H1 (cell line): ENCODE data around the gene GATD1. TPM values are rescaled to one million over a fixed set of nuclear protein-coding genes. Genes with fewer than 3 reads are reported as not detected.
A peak's percentile ranks its signal among the peaks of the same experiment; 100 is the strongest.

Experiments used
- CTCF ChIA-PET: fragments of 300-600 bp; sonication (Branson Sonifier 250); formaldehyde crosslinking; loops from one replicate; lab custom pipeline; 2021; ENCODE audit not compliant: partially characterized antibody; lab: Charles Lee
- POLR2A ChIA-PET: fragments of 300-600 bp; sonication (Branson Sonifier 250); formaldehyde crosslinking; loops from one replicate; lab custom pipeline; 2021; ENCODE audit warnings: inconsistent platforms; ENCODE audit not compliant: partially characterized antibody; lab: Charles Lee
- DNase-seq, 2 experiments: peaks; one replicate each; pipeline versions ENCODE4 v3.0.0 to v3.0.0-alpha.2; 2010 to 2022; ENCODE audit warnings: low spot score in 2 of 2, low read depth in 1 of 2, mixed read lengths in 1 of 2
- FAIRE-seq: peaks from 2 replicates; lab custom pipeline; 2011; peaks lifted over from hg19 to GRCh38; lab: Jason Lieb, UNC
- H2AFZ ChIP-seq: 2 replicates; pipeline ENCODE4 v1.8.1; 2012; ENCODE audit warnings: low read length, inconsistent platforms
- H2AK5ac ChIP-seq: 2 replicates; pipeline ENCODE4 v1.6.1; 2013; ENCODE audit warnings: low read depth, low read length
- H2BK120ac ChIP-seq: replicated peaks from 2 replicates; pipeline ENCODE3; 2013; ENCODE audit warnings: low read depth, low read length, inconsistent platforms
- H2BK12ac ChIP-seq: 2 replicates; pipeline ENCODE4 v1.6.1; 2013; ENCODE audit warnings: low read depth, low read length
- H2BK15ac ChIP-seq: 2 replicates; pipeline ENCODE4 v1.6.1; 2013; ENCODE audit warnings: low read length
- H2BK20ac ChIP-seq: 2 replicates; pipeline ENCODE4 v1.6.1; 2013; ENCODE audit warnings: low read length
- H2BK5ac ChIP-seq: 2 replicates; pipeline ENCODE4 v1.6.1; 2013; ENCODE audit warnings: low read depth, low read length
- H3K14ac ChIP-seq: 2 replicates; pipeline ENCODE4 v1.6.1; 2013; ENCODE audit warnings: inconsistent platforms; ENCODE audit not compliant: insufficient read length
- H3K18ac ChIP-seq: 2 replicates; pipeline ENCODE4 v1.6.1; 2013; ENCODE audit warnings: low read length; ENCODE audit errors: extremely low read depth
- H3K23ac ChIP-seq: 2 replicates; pipeline ENCODE4 v1.6.1; 2013; ENCODE audit warnings: inconsistent platforms; ENCODE audit not compliant: insufficient read length
- H3K23me2 ChIP-seq: 2 replicates; pipeline ENCODE4 v1.6.1; 2013; ENCODE audit warnings: low read depth, low read length
- H3K27ac ChIP-seq: 2 replicates; pipeline ENCODE4 v1.6.1; 2011; ENCODE audit warnings: low read depth, low read length, inconsistent platforms
- H3K27me3 ChIP-seq, 4 experiments: replicated peaks in 1 of 4; 1 replicate in 1 of 4; 2 replicates in 3 of 4; pipeline versions ENCODE4 v1.6.1 to v1.8.1; 2011 to 2013; ENCODE audit warnings: low read length in 3 of 4, mild to moderate bottlenecking in 3 of 4, inconsistent platforms in 2 of 4, mixed read lengths in 2 of 4, moderate library complexity in 1 of 4; ENCODE audit not compliant: control insufficient read depth in 3 of 4, insufficient read depth in 3 of 4; ENCODE audit errors: extremely low read depth in 1 of 4
- H3K36me3 ChIP-seq, 4 experiments: 2 replicates each; pipeline versions ENCODE4 v1.6.1 to v1.8.1; 2011 to 2013; ENCODE audit warnings: mild to moderate bottlenecking in 4 of 4, low read length in 3 of 4, moderate library complexity in 2 of 4, control low read depth in 1 of 4, inconsistent platforms in 1 of 4; ENCODE audit not compliant: insufficient read depth in 4 of 4, control insufficient read depth in 2 of 4
- H3K4ac ChIP-seq: replicated peaks from 2 replicates; pipeline ENCODE3; 2013; ENCODE audit warnings: low read length, low read depth, mixed read lengths, inconsistent platforms; ENCODE audit not compliant: insufficient read length
- H3K4me1 ChIP-seq, 4 experiments: replicated peaks in 1 of 4; 1 replicate in 1 of 4; 2 replicates in 3 of 4; pipeline versions ENCODE4 v1.6.1 to v1.8.1; 2011 to 2013; ENCODE audit warnings: low read length in 3 of 4, inconsistent platforms in 2 of 4, mixed read lengths in 1 of 4; ENCODE audit not compliant: insufficient read depth in 4 of 4, control insufficient read depth in 3 of 4
- H3K4me2 ChIP-seq, 2 experiments: 2 replicates each; pipeline versions ENCODE4 v1.6.1 to v1.8.1; 2011 to 2013; ENCODE audit warnings: low read depth in 2 of 2, low read length in 2 of 2, control low read depth in 1 of 2, inconsistent platforms in 1 of 2, mild to moderate bottlenecking in 1 of 2; ENCODE audit not compliant: insufficient read depth in 1 of 2
- H3K4me3 ChIP-seq, 4 experiments: fragments of 200-600, 300-600 bp in 1 of 4; sonication (generic), shearing (Covaris generic), sonication (Bioruptor Twin) in 1 of 4; 2 replicates each; pipeline versions ENCODE4 v1.5.1 to v1.8.1; 2011 to 2016; ENCODE audit warnings: low read length in 4 of 4, low read depth in 3 of 4, control low read depth in 2 of 4, inconsistent platforms in 2 of 4, mild to moderate bottlenecking in 2 of 4, mixed read lengths in 1 of 4, moderate library complexity in 1 of 4; ENCODE audit not compliant: insufficient read depth in 2 of 4; ENCODE audit errors: extremely low read depth in 1 of 4
- H3K56ac ChIP-seq: replicated peaks from 2 replicates; pipeline ENCODE3; 2013; ENCODE audit warnings: low read depth, mild to moderate bottlenecking, mixed read lengths, low read length, inconsistent platforms; ENCODE audit not compliant: insufficient read length
- H3K79me1 ChIP-seq: 2 replicates; pipeline ENCODE4 v1.6.1; 2013; ENCODE audit warnings: low read depth, low read length, control low read depth
- H3K79me2 ChIP-seq, 2 experiments: 2 replicates each; pipeline versions ENCODE4 v1.6.1 to v1.8.1; 2012 to 2013; ENCODE audit warnings: low read length in 2 of 2, mild to moderate bottlenecking in 2 of 2, inconsistent platforms in 1 of 2; ENCODE audit not compliant: insufficient read depth in 2 of 2, control insufficient read depth in 1 of 2
- H3K9ac ChIP-seq, 4 experiments: replicated peaks in 1 of 4; 1 replicate in 1 of 4; 2 replicates in 3 of 4; pipeline versions ENCODE4 v1.6.1 to v1.8.1; 2011 to 2013; ENCODE audit warnings: low read depth in 3 of 4, low read length in 3 of 4, control low read depth in 2 of 4, mild to moderate bottlenecking in 2 of 4, moderate library complexity in 2 of 4, inconsistent platforms in 1 of 4; ENCODE audit errors: extremely low read depth in 1 of 4
- H3K9me3 ChIP-seq, 2 experiments: 2 replicates each; pipeline versions ENCODE4 v1.6.1 to v1.8.1; 2012 to 2013; ENCODE audit warnings: mild to moderate bottlenecking in 2 of 2, moderate library complexity in 2 of 2, control low read depth in 1 of 2, inconsistent platforms in 1 of 2, low read depth in 1 of 2, low read length in 1 of 2, mixed read lengths in 1 of 2; ENCODE audit not compliant: insufficient read depth in 2 of 2
- H4K20me1 ChIP-seq, 2 experiments: replicated peaks in 1 of 2; 2 replicates each; pipeline versions ENCODE3 to v1.8.1; 2011 to 2013; ENCODE audit warnings: inconsistent platforms in 2 of 2, low read length in 2 of 2, mild to moderate bottlenecking in 1 of 2; ENCODE audit not compliant: insufficient read depth in 2 of 2, control insufficient read depth in 1 of 2
- H4K5ac ChIP-seq: 2 replicates; pipeline ENCODE4 v1.6.1; 2013; ENCODE audit warnings: low read length, low read depth, mixed read lengths, inconsistent platforms; ENCODE audit not compliant: insufficient read length
- H4K8ac ChIP-seq: 2 replicates; pipeline ENCODE4 v1.8.0; 2013; ENCODE audit warnings: mild to moderate bottlenecking, moderate library complexity, low read length, inconsistent platforms; ENCODE audit not compliant: insufficient read depth; ENCODE audit errors: extremely low read depth
- H4K91ac ChIP-seq: replicated peaks from 2 replicates; pipeline ENCODE3; 2013; ENCODE audit warnings: low read length, mixed read lengths, inconsistent platforms; ENCODE audit not compliant: insufficient read length
- BACH1 ChIP-seq: IDR thresholded peaks from 2 replicates; pipeline ENCODE4 v1.6.1; 2012; ENCODE audit warnings: low read length, improper control_type of control experiment
- CEBPB ChIP-seq: IDR thresholded peaks from 2 replicates; pipeline ENCODE4 v1.6.1; 2012; ENCODE audit warnings: low read depth, low read length
- CHD2 ChIP-seq: IDR thresholded peaks from 2 replicates; pipeline ENCODE4 v1.6.1; 2012; ENCODE audit warnings: low read length, improper control_type of control experiment
- EGR1 ChIP-seq: IDR thresholded peaks from 2 replicates; pipeline ENCODE4 v1.6.1; 2011; ENCODE audit warnings: low read depth, low read length, borderline replicate concordance
- GABPA ChIP-seq: IDR thresholded peaks from 2 replicates; pipeline ENCODE4 v1.6.1; 2011; ENCODE audit warnings: mild to moderate bottlenecking, low read length, moderate library complexity, borderline replicate concordance; ENCODE audit not compliant: insufficient read depth
- JUND ChIP-seq: IDR thresholded peaks from 2 replicates; pipeline ENCODE4 v1.6.1; 2011; ENCODE audit warnings: mild to moderate bottlenecking, improper control_type of control experiment, low read length
- KDM4A ChIP-seq: IDR thresholded peaks from one replicate; pipeline ENCODE4 v1.7.1; 2012; ENCODE audit warnings: low read depth, mild to moderate bottlenecking, moderate library complexity, low read length, inconsistent platforms; ENCODE audit not compliant: severe bottlenecking
- PHF8 ChIP-seq: fragments of 200-600 bp; sonication (generic); conservative IDR thresholded peaks from 2 replicates; pipeline ENCODE4 v1.7.1; 2012; ENCODE audit warnings: low read depth, mild to moderate bottlenecking, inconsistent platforms, low read length, moderate library complexity
- POLR2A ChIP-seq, 2 experiments: IDR thresholded peaks; 1 replicate in 1 of 2; 2 replicates in 1 of 2; pipeline ENCODE4 v1.6.1; 2011; ENCODE audit warnings: low read depth in 2 of 2, low read length in 2 of 2, mild to moderate bottlenecking in 2 of 2; ENCODE audit errors: control extremely low read depth in 1 of 2
- RAD21 ChIP-seq, 2 experiments: IDR thresholded peaks in 1 of 2; conservative IDR thresholded peaks in 1 of 2; 2 replicates each; pipeline ENCODE4 v1.6.1; 2011; ENCODE audit warnings: low read depth in 2 of 2, low read length in 2 of 2, improper control_type of control experiment in 1 of 2, inconsistent platforms in 1 of 2, mild to moderate bottlenecking in 1 of 2, moderate library complexity in 1 of 2
- RXRA ChIP-seq: IDR thresholded peaks from 2 replicates; pipeline ENCODE4 v1.6.1; 2011; ENCODE audit warnings: low read depth, mild to moderate bottlenecking, low read length, moderate library complexity; ENCODE audit not compliant: insufficient read depth
- SP4 ChIP-seq: IDR thresholded peaks from 2 replicates; pipeline ENCODE4 v1.6.1; 2012; ENCODE audit warnings: low read length, inconsistent platforms
- SUZ12 ChIP-seq: fragments of 200-600 bp; sonication (generic); IDR thresholded peaks from 2 replicates; pipeline ENCODE4 v1.6.1; 2012; ENCODE audit warnings: mild to moderate bottlenecking, inconsistent platforms, low read length, moderate library complexity, mixed read lengths
- TAF1 ChIP-seq: IDR thresholded peaks from 2 replicates; pipeline ENCODE4 v1.6.1; 2011; ENCODE audit warnings: mild to moderate bottlenecking, low read depth, low read length
- TEAD4 ChIP-seq: IDR thresholded peaks from 2 replicates; pipeline ENCODE4 v1.6.1; 2012; ENCODE audit warnings: low read depth, low read length, inconsistent platforms, mixed read lengths
- WGBS, 2 experiments: shearing (Covaris generic) in 1 of 2; methylation state at CpG; one replicate each; pipeline versions ENCODE4 v1.1.6 to v1.1.7; 2013 to 2015; ENCODE audit warnings: low lambda C conversion rate in 2 of 2, mixed read lengths in 2 of 2, inconsistent platforms in 1 of 2, low coverage in 1 of 2, missing lambda C conversion rate in 1 of 2; ENCODE audit not compliant: insufficient replicate concordance in 2 of 2, insufficient coverage in 1 of 2, insufficient read length in 1 of 2; ENCODE audit errors: extremely low coverage in 1 of 2, missing lambda C conversion rate in 1 of 2; 5-methylcytosine and 5-hydroxymethylcytosine counted together
- polyA plus RNA-seq, 7 experiments: library from polyadenylated mRNA; depleted of rRNA in 3 of 7; stranded (reverse) in 5 of 7; unstranded in 2 of 7; fragments of >200 nt in 5 of 7; fragments of 200-250 nt in 2 of 7; gene quantifications; 1 replicate in 5 of 7; 2 replicates in 1 of 7; 4 replicates in 1 of 7; pipeline versions ENCODE4 v1.2.1 to v1.2.3, GENCODE V29; 2011 to 2013; ENCODE audit warnings: missing spikeins in 2 of 7, mixed read lengths in 2 of 7
- total RNA-seq: library from RNA; stranded (reverse); fragmentation: NEBNext Ultra II Directional; extraction: Animal tissue kit (Norgen Biotek cat#: 25700); gene quantifications from 2 replicates; pipeline ENCODE4 v1.2.1, GENCODE V29; 2021

The GATD1 gene
- total and polyA plus RNA-seq, 2 of the 8 experiments (the other 6 are each of a cell fraction or from before 2014, with no cell fraction given), result 47.5 to 54.8 TPM

DNA sequence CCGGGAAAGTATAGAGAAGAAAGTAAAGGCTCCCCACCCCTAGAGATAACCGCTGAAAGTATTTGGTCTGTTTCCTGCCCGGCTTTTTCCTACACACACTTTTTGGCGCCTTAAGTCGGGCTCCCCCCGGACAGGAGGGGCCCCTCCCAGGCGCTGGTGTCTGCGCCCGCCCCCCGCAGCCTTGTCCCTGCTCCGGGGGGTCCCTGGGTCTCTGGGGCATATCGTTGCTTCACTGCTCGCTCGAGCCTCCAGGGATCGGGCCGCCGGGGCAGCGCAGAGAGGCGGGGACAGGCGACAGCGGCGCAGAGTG is 49.5 kb upstream of the GATD1 start:
- no peak overlapping the region for H2AFZ ChIP-seq
- no peak overlapping the region for H2BK15ac ChIP-seq
- H3K9me3 ChIP-seq, result no peaks in the 10 kb centered on the region
- DNase-seq (no peak), FAIRE-seq (no peak)
- no peak overlapping the region for H4K5ac ChIP-seq
- POLR2A ChIA-PET, result interaction anchor here (40.4 to 53.0 kb wide), 2 partner anchors 3 to 16 kb away, joined by 1917 read pairs; partner anchors contain the start of genes CD151, CEND1, CRACR2B and PIDD1
- CTCF ChIA-PET, result no interaction called here
- H2BK20ac ChIP-seq, result no peak overlapping the region
- peak overlapping the region in 3 of 4 experiments; percentile 40 to 54 (median 50); a peak in 3 of 7 replicates for H3K9ac ChIP-seq
- peak overlapping the region; percentile 84 to 99 for H3K4me2 ChIP-seq
- peak overlapping the region; percentile 42 to 63 (median 58) for H3K4me3 ChIP-seq
- H4K8ac ChIP-seq, result peak overlapping the region; percentile 86
- peaks cover 2 to 6% of the 10 kb centered on the region in 2 experiments for H4K20me1 ChIP-seq
- H3K56ac ChIP-seq, result no peak overlapping the region
- no peak overlapping the region for H2BK5ac ChIP-seq
- peaks cover 0 to 39% (median 34%) of the 10 kb centered on the region in 4 experiments; a peak in 6 of 7 replicates for H3K4me1 ChIP-seq
- no peak overlapping the region for H4K91ac ChIP-seq
- H3K36me3 ChIP-seq, result peaks cover 0 to 10% (median 1%) of the 10 kb centered on the region in 4 experiments; a peak in 1 of 8 replicates
- H2BK12ac ChIP-seq, result no peak overlapping the region
- H3K14ac ChIP-seq, result no peak overlapping the region
- 8% methylated on average over 11 of the region's 22 CpGs; no CpG with 5 or more reads in 1 of the 2 experiments for WGBS, 2 experiments
- no peak overlapping the region for H3K27ac ChIP-seq
- no peak overlapping the region for H3K4ac ChIP-seq
- H3K23ac ChIP-seq, result no peak overlapping the region
- H2AK5ac ChIP-seq, result no peak overlapping the region
- no peak overlapping the region for H2BK120ac ChIP-seq
- no peak overlapping the region for H3K18ac ChIP-seq
- no peaks in the 10 kb centered on the region; the same call in 1 of the 2 replicates for H3K79me1 ChIP-seq
- no peaks in the 10 kb centered on the region for H3K79me2 ChIP-seq
- H3K23me2 ChIP-seq, result peaks cover 26% of the 10 kb centered on the region
- peaks cover 6 to 36% (median 25%) of the 10 kb centered on the region in 4 experiments for H3K27me3 ChIP-seq
- TF ChIP-seq JUND (no peak), RAD21 (IDR thresholded peaks at IDR 0.05 in 1 of 2, conservative IDR thresholded peaks at IDR 0.05 in 1 of 2; ENCODE audit: low read depth in 2 of 2, low read length in 2 of 2) (0 out of 4 replicates have a peak, but pooled peaks of 1 of the 2 experiments have one; percentile 4), POLR2A (IDR thresholded peaks at IDR 0.05; ENCODE audit: control extremely low read depth in 1 of 2, low read depth in 2 of 2, low read length in 2 of 2) (no peak), TEAD4 (no peak), BACH1 (no peak), EGR1 (no peak), PHF8 (no peak), SP4 (no peak), CEBPB (0 out of 2 replicates have a peak, but pooled peaks have one; percentile 26), SUZ12 (0 out of 2 replicates have a peak, but pooled peaks have one; percentile 16), TAF1 (no peak), RXRA (no peak), CHD2 (no peak), KDM4A (no peak), GABPA (no peak)
